GM10248 (cell line): ENCODE measurements around the gene FAM219A.
A peak's percentile ranks its signal among the peaks of the same experiment; 100 is the strongest.

Experiments used
- CTCF ChIA-PET: fragments of 300-600 bp; sonication (Branson Sonifier 250); formaldehyde crosslinking; extraction: SDS; loops from one replicate; lab custom pipeline; 2021; ENCODE audit warnings: antibody characterized with exemption; lab: Yijun Ruan, JAX
- POLR2A ChIA-PET: fragments of 350-650 bp; sonication (Branson Sonifier 250); formaldehyde crosslinking; extraction: SDS; loops from one replicate; lab custom pipeline; 2020; ENCODE audit warnings: antibody characterized with exemption; lab: Yijun Ruan, JAX
- DNase-seq: peaks from one replicate; pipeline ENCODE4 v3.0.0; 2012; ENCODE audit errors: extremely low spot score
- TF ChIP-seq, protein P1 (sequence below): IDR thresholded peaks from 2 replicates; pipeline ENCODE4 v1.5.1; 2012; ENCODE audit warnings: mild to moderate bottlenecking, low read depth; ENCODE audit errors: extremely low read depth, missing control alignments, control extremely low read depth

Gene FAM219A

DNA sequence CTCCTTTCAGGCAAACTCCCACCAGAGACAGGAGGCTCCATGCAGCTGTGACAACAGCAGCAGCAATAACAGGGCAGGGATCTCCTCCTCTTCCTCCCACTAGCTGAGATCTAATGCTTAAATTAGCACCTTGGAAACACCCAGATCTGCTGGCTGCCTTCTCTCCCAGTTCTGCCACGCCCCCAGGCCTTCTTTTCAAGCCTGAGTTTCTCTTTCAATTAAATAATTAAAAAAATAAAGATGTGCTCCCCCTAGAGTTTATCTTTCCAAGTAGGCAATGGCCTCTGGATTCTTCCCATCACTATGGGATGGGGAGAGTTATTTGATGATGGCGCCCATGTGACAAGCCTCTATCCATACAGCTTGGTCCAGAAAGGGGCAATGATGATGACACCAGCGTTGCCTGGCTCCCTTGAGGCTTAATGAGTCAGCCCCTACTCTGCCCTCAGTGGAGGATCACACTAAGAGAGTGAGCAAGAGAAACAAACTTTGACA is 3.8 kb downstream of the FAM219A start:
- TF ChIP-seq, protein P1, sequence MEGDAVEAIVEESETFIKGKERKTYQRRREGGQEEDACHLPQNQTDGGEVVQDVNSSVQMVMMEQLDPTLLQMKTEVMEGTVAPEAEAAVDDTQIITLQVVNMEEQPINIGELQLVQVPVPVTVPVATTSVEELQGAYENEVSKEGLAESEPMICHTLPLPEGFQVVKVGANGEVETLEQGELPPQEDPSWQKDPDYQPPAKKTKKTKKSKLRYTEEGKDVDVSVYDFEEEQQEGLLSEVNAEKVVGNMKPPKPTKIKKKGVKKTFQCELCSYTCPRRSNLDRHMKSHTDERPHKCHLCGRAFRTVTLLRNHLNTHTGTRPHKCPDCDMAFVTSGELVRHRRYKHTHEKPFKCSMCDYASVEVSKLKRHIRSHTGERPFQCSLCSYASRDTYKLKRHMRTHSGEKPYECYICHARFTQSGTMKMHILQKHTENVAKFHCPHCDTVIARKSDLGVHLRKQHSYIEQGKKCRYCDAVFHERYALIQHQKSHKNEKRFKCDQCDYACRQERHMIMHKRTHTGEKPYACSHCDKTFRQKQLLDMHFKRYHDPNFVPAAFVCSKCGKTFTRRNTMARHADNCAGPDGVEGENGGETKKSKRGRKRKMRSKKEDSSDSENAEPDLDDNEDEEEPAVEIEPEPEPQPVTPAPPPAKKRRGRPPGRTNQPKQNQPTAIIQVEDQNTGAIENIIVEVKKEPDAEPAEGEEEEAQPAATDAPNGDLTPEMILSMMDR: no peak
- DNase-seq: no peak
- POLR2A ChIA-PET: no interaction called here
- CTCF ChIA-PET: interaction anchor here (0.8 to 1.7 kb wide), 8 partner anchors 11 to 148 kb away, joined by 3 to 4 read pairs (median 3); no protein-coding TSS in a partner anchor

DNA sequence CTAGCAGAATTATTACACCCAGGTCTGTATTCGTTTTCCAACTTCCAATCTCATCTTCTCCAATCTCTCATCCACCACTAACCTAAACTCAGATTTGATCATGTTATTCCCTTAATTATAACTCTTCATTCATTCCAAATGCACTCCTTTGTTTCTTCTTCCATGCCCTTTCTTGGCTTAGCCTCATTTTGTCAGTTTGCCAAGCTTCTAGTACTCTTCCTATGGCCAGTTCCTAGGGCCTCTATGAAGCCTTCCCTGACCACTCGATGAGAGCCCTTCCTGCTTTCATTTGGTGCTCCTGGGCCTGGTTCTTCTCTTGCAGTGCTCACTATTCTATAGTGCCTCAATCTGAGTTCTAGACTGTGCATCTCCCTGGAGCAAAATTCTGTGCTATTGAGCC is 5.8 kb downstream of the FAM219A start:
- ChIA-PET POLR2A (no interaction called here), CTCF (interaction anchor here (1.6 to 1.9 kb wide), 2 partner anchors 9 to 49 kb away, joined by 3 to 6 read pairs; no protein-coding TSS in a partner anchor)
- DNase-seq: no peak
- TF ChIP-seq, protein P1: no peak

DNA sequence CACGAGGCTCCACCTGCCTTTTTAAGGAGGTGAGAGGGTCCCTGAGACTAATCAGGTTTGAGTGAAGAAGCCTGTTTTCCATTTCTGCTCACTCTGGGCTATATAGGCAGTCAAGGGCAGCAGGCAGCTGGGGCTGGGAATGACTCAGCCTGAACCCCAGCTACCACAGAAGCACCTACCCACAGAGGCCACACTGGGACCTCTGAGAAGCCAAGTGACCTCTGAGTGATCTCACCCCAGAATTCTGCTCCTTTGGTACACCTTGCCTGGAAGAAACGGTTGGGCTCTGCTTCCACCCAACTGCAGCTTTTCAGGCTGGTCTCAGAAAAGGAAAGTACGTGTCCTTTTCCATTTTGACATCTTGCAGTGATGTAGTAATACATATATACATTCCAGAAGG is 6.8 kb downstream of the FAM219A start:
- peak; percentile 29 for DNase-seq
- ChIA-PET CTCF (interaction anchor here (0.7 to 1.9 kb wide), 11 partner anchors 8 to 151 kb away, joined by 3 to 7 read pairs (median 4); no protein-coding TSS in a partner anchor), POLR2A (no interaction called here)
- TF ChIP-seq, protein P1: no peak

DNA sequence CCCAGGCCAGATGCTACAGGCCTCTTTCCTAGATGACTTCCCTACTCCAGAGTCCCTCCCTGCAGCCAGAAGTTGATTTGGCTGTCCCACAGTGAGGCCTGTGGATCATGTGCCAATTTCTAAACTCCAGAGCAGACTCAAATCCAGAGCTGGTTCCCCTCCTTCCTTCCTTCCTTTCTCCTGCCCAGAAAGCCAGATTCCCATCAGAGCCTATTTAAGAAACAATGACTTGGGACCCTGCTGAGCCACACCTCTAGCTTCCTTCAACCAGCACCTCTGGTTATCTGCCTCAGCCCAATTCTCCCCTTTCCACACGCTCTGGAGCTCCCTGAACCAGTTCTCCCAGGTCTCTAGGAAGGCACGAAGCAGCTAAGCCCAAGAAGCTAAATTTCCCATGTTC is 7.2 kb downstream of the FAM219A start:
- CTCF ChIA-PET: interaction anchor here (0.7 to 1.9 kb wide), 11 partner anchors 9 to 151 kb away, joined by 3 to 7 read pairs (median 4); no protein-coding TSS in a partner anchor
- TF ChIP-seq, protein P1: no peak
- POLR2A ChIA-PET: no interaction called here
- no peak for DNase-seq

DNA sequence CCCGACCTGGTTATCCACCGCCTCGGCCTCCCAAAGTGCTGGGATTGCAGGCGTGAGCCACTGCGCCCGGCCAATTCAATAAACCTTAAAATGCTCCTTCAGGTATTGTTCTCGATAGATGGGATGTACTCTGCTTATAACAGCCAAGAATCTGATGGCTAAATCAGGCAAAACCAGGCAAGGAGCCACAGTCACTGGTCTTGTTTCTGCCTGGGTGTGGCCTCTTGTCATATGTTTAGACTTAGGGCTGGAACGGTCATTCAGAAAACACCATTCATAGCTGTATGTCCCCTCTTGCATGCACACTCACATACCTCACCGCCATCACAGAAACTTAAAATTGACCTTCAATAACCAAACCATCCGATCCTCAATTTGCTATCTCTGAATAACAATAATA is 7.7 kb downstream of the FAM219A start:
- TF ChIP-seq, protein P1: no peak
- no peak for DNase-seq
- POLR2A ChIA-PET: no interaction called here
- CTCF ChIA-PET: interaction anchor here (1.0 to 1.9 kb wide), 8 partner anchors 11 to 152 kb away, joined by 4 to 7 read pairs (median 4); no protein-coding TSS in a partner anchor

DNA sequence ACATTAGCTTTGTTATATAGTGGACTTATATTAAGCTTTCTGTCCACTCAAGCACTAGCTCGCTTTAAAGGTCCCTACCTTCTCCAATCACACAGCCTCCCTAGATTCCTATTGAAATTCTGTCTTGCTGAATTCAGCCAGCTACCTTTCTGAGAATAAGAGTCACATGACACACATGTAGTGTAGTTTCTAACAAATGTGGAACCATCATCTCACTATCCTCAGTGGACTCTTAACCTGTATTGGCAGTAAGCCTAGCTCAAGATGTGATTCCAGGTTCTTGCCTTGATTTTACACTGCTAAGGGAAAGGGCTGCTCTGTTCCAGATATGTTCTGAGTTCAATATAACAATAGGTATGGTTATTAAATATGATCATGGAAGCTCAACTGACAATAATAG is 11.4 kb downstream of the FAM219A start:
- POLR2A ChIA-PET: no interaction called here
- DNase-seq: no peak
- TF ChIP-seq, protein P1: no peak
- CTCF ChIA-PET: interaction anchor here (0.8 to 3.5 kb wide), 15 partner anchors 9 to 256 kb away, joined by 3 to 9 read pairs (median 4); partner anchors contain the start of genes DNAI1 and FAM219A
